Measurements from ENCODE around the gene S100A5.

DNA sequence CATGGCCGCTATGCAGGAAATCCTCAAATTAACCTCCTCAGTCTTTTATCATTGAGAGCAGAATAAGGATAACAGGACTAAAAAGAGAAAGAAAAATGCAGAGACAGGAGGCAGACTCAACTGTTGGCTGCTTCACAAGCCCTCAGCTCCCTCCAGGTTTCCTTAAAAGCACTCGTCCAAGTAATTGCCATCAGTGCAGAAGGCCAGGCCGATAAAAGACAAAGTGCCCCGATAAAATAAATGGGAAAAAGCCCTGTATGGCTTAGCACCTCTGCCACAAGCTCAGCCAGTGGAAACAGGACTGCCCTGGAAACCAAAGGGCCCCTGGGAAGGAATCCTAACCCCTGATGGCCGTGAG, 13.1 kb downstream of the S100A5 start:
- TF ChIP-seq CTCF (IDR thresholded peaks at IDR 0.05) (no peak), POLR2A (IDR thresholded peaks at IDR 0.05) (no peak)

Measured in esophagus squamous epithelium (tissue), 4 donors.